GM18861 (cell line): ENCODE results near the gene KIRREL3.

ENCODE experiments used
- ATAC-seq: cut with Tn5 transposase; IDR thresholded peaks from one replicate; pipeline ENCODE4 v1.9.1; 2021; ENCODE audit not compliant: unreplicated experiment

KIRREL3 gene

DNA sequence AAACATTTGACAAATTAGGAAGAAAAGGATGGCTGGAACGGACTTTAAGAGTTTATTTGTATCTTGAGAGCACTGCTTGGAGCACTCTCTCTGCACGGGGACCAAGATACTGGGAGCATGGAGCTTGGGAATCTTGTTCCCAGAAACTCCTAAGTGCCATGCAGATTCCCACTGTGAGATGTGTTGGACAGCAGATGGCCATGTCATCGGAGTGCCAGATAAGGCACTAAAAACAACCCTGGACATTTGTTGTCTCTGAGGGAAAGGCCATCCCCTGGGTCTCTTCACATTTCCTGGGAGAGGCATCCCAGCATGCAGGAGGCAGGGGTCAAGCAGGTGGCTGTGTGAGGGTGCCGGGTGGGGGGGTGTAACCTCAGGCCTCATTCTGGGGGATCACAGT, 2.9 kb downstream of the KIRREL3 start:
- ATAC-seq: no peak

DNA sequence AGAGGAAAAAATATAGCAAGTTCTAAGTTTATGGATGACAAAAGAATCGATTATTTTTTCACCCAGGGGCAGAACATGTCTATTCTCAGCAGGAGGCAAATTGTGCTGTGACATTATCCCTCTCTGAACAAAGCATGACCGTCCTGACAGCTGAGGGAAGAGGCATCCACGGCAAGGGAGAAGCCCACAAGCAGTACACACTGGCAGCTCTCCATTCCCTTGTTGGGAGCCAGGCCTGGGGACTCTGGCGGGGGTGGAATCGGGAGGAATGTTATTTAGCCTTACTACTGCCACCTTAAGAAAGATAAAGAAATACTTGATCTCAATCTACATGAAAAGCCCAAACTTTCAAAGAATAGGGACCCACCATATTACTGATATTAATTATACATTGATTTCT, 3.4 kb downstream of the KIRREL3 start:
- no peak for ATAC-seq

DNA sequence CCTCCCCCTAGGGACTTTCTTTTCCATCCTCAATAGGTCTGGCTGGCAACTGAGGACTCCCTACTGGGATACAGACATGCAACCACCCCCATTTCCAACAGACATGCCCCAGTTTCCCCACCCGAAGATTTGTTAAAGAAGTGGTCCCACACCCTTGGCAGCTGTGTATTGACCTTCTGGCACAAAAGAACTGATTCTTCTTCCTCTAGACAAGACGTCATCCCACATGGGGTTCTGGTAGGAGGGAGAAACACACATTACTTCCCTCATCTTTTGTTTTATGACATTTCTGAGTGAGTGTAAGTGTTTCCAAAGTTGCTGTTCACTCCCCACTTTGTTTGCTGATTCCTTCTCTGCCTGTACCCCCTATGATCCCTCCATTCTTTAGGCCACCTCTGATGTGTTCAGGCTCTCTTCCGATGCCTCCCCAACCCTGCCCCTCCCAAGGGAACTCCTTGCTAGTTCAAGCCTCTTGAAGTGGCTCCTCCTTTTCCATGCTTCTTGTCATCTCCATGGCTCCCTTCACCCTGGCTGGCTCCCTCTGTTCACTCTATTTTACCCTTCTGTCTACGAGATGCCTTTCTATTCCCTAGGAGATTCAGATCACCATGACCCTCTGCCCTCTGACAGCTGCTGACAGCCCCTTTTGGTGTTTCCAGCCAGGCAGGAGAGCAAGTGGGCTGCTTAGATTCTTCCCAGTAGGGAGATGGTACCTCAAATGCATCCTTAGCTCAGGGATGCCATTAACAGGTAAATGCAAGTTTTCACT, 4.3 kb downstream of the KIRREL3 start:
- ATAC-seq: no peak

DNA sequence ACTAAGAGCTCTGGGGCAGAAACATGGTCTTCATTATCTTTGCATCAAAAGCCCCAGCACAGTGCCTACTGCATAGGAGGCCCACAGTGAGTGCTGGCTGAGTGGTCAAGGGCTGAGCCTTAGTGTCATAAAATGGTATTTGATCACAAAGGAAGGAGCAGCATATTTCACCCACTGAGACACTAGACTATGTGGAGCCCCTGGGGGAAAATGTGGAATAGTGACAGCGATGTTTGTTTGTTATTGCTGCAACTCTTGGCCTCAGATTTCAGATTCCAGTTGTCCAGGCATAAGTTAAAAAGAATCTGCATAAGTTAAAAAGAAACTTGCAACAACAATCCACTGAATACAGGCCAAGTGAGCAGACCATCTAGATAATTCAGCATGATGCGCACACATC, 7.0 kb downstream of the KIRREL3 start:
- no peak for ATAC-seq

DNA sequence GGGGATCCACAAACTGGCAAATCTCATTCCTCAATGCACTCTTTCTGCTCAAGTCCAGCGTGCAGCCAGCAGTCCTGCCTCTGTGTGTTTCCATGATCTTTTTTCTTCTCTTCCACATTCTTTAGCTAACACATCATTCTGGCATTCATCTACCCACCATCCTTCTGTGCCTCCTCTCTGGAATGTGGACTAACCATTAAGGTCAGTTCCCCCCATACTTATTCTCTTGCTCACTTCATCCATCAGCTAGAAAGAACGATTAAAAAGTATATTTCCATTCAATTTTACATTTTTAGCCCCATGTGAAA, 7.8 kb downstream of the KIRREL3 start:
- no peak for ATAC-seq

DNA sequence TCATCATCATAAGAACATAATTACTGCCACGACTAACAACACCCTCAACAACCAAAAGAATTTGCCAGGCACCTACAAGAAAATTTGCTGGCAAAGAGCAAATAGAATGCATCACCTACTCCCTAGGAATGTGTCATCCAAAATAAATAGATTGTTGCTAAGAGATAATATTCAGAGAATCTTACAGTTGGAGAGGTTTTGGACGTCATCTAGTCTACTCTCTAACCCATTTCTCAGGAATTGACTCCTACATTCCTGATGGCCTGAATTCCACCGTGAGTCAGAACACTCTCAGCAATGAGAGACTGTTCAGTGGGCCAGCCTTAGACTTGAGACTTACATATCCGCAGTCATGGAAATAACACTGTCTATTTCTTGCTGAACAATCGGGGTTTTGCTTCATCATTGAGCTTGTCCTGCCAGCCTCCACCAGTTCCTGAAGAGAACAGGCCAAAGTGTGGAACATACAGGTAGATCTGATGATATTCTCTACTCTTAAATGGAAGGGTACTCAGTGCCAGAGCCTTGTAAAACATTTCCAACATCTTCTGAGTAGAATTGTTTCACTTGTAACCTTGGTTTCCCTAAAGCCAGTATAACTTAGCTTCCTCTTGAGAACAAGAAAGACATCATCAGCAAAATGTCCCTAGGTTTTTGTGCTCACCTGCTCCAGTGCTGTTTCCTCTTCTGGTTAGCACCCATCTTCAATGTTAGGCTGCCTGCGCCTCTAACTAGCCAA, 8.3 kb downstream of the KIRREL3 start:
- no peak for ATAC-seq

DNA sequence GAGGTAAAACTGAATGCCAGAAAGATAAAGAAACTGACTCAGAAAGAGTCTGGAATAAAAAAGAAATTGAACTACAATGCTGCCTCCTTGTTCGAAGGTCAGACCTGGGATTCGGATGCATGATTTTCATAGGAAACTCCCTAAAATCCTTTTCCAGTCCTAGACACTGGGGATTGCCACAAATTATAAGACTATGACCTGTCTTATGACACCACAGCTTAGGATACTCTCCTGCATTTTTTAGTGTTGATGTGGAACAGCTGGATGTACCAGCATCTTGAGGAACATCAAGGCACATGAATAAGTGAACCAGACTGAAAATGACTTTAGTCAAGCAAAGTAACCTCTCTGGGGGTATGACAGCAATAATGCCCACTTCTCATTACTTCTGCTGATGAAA, 9.0 kb downstream of the KIRREL3 start:
- no peak for ATAC-seq

DNA sequence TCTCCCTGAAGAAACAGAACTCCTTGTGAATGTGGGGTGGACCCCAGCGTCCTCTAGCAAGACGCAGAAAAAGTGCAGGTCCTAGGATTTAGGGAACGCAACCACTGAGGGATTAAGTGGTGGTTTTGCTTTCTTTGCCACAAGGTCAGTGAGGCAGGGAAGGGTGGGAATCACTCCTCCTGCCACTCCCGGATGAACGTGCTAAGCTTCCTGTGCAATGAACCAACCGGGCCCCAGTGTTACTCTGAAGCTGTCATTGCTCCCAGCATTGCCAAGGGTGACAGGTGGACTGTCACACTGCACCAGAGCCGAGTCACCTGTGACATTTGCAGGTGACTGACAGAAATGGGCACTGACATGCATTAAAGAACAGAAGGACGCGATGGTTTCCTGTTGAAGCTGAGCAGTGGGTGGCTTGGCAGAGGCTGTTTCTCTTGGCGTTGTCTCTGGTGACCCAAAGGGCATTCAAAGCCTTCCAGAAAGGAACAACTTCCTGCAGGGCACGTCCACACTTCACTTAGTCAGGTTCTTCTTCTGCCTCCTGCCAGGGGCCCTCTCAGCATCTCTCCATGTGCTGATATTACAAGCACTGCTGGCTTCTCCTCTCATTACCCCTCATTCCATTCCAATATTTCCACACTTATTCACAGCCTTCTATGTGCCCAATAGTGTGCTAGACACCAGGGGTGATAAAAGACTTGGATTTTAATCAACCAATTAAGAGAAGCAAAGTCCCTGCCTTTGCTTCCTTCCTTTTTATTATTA, 9.7 kb downstream of the KIRREL3 start:
- no peak for ATAC-seq

DNA sequence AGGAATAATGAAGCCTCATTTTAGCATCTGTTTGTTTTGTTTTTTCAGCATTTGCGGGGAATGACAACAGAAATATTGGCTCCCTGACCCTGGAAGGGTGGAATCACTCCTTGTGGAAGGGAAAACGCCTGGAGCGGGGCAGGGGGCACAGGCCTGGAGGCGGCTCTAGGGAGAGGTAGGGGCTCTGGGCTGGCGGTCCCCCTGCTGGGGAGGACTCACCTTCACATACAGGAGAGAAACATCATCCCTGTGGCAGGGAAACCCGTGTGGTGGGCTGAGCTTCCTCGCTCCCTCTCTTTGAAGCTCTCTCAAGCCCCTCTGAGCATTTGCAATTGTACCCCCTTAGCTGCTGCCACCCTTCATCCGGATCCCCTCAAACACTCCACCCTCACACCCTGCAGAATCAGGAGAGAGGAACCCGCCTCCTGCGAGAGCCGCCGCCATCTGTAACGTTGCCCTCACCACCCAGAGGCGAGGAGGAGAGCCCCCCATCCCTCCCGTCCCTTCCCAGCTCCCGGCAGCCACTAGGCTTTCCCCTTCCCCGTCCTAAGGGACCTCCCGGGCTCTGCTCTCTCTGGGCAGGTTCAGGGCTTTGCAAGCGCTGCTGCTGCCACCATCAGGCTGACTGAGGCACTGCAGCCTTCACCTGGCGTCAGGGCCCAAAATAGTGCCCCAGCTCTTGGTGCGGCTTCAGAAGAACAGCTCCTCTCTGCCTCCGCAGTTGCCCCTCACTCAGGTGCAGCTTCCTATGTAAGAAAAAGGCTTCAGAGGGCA, 10.4 kb downstream of the KIRREL3 start:
- peak; percentile 62 for ATAC-seq

DNA sequence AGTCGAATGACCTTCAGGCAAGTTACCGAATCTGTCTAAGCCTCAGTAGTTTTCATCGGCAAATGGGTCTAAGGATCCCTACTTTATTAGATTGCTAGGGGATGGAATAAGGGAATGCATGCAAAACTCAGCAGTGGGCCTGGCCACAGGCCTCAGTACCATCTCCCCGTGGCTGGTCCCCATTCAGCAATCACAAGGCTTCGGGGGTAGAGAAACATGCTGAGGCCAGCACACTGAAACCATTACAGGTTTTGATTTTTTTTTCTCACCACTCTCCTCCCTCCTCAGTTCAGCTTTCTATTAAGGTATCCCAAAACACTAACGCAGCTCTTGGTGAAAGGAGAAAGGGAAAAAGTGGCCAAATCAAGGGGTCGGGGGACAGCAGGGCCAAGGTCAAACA, 11.9 kb downstream of the KIRREL3 start:
- no peak for ATAC-seq

DNA sequence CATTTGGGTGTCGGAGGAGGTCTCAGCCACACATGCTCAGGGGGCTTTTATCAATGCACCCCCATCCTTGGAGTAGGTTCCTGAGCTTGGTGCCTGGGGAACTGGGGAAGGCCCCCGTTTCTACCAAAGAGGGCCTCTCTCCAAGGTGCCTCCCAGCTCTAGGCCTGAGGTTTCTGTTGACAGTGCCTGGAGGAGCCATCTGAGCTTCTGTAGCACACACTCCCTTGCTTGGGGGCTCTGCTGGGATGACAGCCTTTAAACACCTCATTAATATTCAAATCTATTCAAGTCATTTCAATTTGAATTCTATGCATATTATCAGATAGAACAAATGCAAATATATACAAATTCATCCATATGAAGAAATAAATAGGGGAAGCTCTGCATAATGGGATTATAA, 18.9 kb downstream of the KIRREL3 start:
- ATAC-seq: no peak

DNA sequence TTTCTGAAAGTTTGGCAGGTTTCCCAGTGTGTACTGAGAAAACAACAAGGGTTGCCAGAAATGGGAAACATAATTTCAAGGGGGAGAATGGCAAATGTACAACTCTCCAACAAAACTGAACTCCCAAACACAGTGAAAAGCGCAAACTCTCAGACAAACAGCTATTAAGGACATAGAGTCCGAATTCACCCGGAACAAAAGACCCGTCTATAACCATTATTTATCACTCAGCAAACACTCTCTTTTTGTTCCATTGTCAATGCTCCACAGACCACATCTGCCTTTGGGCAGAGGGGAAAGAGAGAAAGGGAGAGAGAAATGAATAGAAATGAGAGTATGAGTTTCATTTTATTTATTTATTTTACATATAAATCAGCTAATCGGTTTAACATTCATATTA, 21.7 kb downstream of the KIRREL3 start:
- no peak for ATAC-seq

DNA sequence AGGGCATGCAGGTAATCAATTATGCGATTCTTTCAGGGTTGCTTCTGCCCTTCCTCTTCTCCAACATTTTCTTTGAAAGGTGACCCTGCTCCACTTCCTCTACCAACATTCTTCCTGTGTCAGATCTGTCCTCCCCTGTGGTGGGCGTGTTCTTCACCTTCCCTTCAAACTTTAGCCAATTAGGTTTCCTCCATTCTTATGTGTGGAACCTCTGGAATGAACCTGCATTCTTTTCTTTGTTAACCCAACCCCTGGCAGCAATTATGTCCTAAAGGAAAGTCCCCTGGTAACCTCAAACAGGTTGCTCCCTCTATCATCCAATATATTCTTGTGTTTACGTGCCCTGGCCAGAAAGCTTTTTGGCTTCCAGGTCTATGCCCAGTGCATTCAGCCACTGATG, 22.4 kb downstream of the KIRREL3 start:
- no peak for ATAC-seq

DNA sequence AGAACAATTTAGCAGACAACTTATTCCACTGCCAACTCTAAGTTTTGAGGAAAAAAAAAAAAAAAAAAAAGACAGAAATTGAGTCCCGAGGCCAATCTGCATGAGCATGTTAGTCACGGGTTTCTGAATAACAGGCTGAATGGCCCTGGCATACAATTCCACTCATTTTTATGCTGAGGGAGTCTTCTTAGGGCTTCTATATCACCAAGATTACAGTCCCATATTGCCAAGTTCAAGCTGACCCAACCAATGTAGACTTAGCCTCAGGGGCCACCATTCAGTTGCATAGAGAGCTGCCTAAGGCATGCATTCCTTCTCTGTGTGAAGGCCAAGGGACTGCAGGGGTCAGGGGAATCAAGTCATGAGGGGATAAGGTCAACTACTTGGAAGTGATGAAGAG, 27.5 kb downstream of the KIRREL3 start:
- no peak for ATAC-seq

DNA sequence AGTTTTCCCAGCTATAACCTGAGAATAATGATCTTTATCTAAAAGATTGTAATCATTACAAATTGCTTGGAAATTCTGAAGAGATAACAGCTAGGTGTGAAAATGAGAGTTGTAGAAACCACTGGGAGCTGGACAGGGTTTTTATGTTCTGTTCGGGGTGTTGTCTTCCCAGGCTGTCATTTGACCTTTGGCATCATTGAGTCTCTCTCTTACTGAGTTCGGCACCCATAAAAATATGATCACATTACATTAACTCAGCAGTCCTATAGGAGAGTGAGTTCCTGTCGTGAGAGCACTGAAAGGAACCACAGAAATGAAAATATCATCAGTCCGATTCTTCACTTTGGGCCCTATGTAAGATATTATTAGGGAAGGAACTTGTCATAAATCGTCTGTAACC, 29.3 kb downstream of the KIRREL3 start:
- ATAC-seq: no peak

DNA sequence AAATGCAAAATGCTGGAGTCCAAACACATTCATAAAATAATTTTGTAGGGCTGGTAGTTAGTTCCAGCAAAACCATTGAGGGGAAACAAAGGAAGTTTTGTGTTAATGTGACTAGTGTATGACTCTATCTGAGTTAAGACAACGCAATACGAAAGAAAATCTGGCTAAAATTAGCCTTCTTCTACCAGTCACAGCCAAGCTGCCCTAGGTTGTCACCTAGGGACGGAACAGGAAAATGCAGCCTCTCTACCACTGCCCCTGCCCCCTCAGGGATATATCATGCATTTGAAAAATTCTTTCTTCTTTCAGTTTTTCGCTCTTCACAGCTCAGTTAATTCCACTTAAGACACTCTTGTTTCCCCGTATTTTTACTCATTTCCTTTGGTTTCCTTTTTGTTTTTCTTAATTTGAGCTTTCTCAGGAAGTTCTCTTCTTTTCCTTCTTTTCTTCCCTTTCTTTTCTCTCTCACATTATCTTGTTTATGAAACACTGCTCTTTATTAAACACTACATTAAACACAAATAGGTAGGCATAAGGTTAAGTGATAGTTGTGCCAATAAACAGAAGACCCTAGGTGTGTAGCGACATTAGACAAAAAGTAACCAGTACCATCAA, 30.6 kb downstream of the KIRREL3 start:
- peak; percentile 87 for ATAC-seq

DNA sequence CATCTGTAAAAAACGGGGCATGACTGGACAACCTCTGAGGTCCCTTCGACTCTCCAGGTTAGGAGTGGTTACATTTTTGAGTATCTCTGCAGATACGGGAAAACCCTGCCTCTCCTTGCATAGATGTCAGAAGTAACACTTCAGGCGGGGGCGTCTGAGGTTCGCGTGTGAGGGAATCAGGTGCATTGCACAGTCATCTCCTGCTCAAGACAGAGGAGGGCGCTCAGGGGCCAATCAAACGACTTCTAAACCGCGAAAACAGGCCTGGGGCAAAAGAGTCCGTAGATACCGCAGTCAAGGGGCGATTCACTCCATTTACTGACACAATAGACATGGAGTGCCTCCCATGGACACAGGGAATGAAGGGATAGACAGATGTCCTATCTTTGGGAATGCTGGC, 31.7 kb downstream of the KIRREL3 start:
- ATAC-seq: no peak

DNA sequence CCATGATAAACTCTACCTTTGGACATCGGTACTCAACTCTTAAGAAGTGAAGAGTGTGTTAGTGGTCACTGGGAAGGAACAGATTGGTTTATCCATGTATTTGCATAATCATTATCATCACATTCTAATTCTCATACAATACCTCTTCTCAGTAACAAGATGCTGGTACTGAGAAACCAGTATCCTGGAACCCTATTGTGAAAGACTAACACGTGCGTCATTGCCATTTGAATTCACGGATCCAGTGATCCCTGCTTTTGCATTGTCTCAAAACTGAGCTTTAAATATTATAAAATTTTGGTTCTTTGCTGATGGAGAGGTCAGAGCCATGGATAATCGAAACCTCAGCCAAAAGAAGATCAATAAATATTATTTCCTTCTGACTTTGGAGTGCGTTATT, 35.2 kb downstream of the KIRREL3 start:
- ATAC-seq: no peak

DNA sequence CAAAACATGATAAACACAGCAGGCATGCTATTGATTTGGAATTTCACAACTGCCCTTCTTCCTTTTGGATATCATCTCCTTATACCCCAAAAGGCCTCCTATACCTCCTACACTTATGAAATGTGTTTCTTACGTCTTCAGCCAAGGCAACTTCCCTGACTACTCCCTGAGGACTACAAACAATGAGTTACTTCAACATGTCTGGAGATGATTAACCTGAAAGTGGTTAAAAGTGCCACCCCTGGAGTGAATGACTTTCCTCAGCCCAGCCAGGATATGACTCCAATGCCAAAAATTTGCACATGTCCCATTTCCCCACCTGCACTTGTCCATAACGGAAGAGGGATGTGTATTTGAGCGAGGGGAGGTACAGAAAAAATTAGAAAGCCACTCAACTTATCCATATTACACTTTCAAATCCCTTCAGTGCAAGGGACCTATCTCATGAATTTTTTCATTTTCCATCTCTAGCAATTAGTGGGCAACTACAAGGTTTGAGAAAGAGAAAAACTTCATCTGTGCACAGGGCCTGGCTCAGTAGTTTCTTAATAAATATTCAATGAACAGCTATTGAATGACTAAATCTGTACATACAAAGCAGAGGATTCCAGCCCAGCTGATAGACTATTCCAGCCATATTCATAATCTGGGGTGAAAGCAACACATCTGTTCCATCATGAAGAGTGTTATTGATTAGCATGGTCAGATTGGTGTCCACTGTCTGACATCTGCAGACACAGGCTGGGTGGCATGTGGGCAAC, 36.8 kb downstream of the KIRREL3 start:
- ATAC-seq: no peak

DNA sequence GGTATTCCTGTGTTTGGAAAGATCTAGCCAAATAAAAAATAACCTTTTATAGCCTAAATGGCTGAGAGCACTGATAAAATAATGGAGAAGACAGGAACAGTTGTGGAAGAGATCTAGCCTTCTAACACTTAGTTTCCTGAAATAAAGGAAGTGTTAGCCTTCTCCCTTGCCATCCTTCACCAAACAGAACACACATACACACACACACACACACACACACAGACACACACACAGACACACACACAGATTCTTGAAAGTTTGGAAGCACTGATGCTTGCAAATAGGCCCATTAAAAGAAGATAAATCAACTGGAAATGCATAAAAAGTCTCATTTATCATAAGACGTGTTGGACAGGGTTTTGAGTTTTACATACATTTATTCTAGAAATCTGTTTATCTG, 37.5 kb downstream of the KIRREL3 start:
- ATAC-seq: no peak
